Measurements from ENCODE around the gene ZDHHC5.

DNA sequence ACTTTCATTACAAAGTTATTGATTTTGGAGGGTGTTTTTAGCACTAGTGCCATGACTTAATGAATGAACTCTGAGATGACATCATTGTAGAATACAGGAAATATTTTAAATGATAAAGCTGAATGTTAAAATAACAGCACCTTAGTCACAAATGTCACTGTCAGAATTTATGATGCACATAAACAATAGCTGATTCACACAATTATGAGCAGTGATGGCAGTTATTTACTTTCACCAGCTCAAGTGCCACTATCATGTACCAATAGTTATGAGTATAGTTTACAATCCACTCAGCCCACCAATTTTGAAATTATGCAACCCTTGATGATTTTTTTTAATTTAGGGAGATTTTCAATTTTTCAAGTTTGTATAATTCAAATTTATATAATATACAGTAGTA, 47.4 kb upstream of the ZDHHC5 start:
- TF ChIP-seq, protein P1, sequence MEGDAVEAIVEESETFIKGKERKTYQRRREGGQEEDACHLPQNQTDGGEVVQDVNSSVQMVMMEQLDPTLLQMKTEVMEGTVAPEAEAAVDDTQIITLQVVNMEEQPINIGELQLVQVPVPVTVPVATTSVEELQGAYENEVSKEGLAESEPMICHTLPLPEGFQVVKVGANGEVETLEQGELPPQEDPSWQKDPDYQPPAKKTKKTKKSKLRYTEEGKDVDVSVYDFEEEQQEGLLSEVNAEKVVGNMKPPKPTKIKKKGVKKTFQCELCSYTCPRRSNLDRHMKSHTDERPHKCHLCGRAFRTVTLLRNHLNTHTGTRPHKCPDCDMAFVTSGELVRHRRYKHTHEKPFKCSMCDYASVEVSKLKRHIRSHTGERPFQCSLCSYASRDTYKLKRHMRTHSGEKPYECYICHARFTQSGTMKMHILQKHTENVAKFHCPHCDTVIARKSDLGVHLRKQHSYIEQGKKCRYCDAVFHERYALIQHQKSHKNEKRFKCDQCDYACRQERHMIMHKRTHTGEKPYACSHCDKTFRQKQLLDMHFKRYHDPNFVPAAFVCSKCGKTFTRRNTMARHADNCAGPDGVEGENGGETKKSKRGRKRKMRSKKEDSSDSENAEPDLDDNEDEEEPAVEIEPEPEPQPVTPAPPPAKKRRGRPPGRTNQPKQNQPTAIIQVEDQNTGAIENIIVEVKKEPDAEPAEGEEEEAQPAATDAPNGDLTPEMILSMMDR (CRISPR knock-in tag; IDR thresholded peaks at IDR 0.05): no peak
- no peak for TF ChIP-seq E2F2 (CRISPR knock-in tag; IDR thresholded peaks at IDR 0.05; ENCODE audit: borderline replicate concordance)
- TF ChIP-seq ZFX (CRISPR knock-in tag; IDR thresholded peaks at IDR 0.05; ENCODE audit: low read depth): no peak
- TF ChIP-seq CREB3 (CRISPR knock-in tag; IDR thresholded peaks at IDR 0.05): no peak
- no peak for TF ChIP-seq RBM22 (optimal IDR thresholded peaks at IDR 0.05; ENCODE audit: low read length)
- TF ChIP-seq, protein P2, sequence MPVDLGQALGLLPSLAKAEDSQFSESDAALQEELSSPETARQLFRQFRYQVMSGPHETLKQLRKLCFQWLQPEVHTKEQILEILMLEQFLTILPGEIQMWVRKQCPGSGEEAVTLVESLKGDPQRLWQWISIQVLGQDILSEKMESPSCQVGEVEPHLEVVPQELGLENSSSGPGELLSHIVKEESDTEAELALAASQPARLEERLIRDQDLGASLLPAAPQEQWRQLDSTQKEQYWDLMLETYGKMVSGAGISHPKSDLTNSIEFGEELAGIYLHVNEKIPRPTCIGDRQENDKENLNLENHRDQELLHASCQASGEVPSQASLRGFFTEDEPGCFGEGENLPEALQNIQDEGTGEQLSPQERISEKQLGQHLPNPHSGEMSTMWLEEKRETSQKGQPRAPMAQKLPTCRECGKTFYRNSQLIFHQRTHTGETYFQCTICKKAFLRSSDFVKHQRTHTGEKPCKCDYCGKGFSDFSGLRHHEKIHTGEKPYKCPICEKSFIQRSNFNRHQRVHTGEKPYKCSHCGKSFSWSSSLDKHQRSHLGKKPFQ (CRISPR knock-in tag; IDR thresholded peaks at IDR 0.05; ENCODE audit: insufficient replicate concordance): no peak
- TF ChIP-seq IKZF1 (IDR thresholded peaks at IDR 0.05): no peak
- TF ChIP-seq POLR2AphosphoS5 (IDR thresholded peaks at IDR 0.05; ENCODE audit: low read depth, low read length): no peak
- TF ChIP-seq TBP (CRISPR knock-in tag; IDR thresholded peaks at IDR 0.05): no peak
